ENCODE results near the gene INTS2.
"Not testable (repeated sequence)": the region's sequence is repeated elsewhere in the genome, so short reads cannot be mapped to it uniquely, and the experiment has no call there.

Gene INTS2

GRCh38 chr17:61848247-61848646, 79.5 kb downstream of the INTS2 start:
- no peak for DNase-seq

GRCh38 chr17:61847659-61848058, 80.1 kb downstream of the INTS2 start:
- DNase-seq = no peak

GRCh38 chr17:61846761-61847375, 80.9 kb downstream of the INTS2 start:
- DNase-seq = no peak

- no peak for DNase-seq
Measured at GRCh38 chr17:61846088-61846487, 81.7 kb downstream of the INTS2 start.

- DNase-seq = no peak
Measured at GRCh38 chr17:61843435-61843834, 84.3 kb downstream of the INTS2 start.

GRCh38 chr17:61842899-61843298, 84.9 kb downstream of the INTS2 start:
- no peak for DNase-seq

GRCh38 chr17:61839300-61839786, 88.4 kb downstream of the INTS2 start:
- no peak for DNase-seq

GRCh38 chr17:61837175-61838051, 90.4 kb downstream of the INTS2 start:
- DNase-seq = peak; percentile 58

- no peak for DNase-seq
Measured at GRCh38 chr17:61836266-61837174, 91.3 kb downstream of the INTS2 start.

- DNase-seq = no peak
Measured at GRCh38 chr17:61835606-61836005, 92.2 kb downstream of the INTS2 start.

- no peak for DNase-seq
Measured at GRCh38 chr17:61834610-61835009, 93.2 kb downstream of the INTS2 start.

GRCh38 chr17:61833536-61834193, 94.1 kb downstream of the INTS2 start:
- peak; percentile 69 for DNase-seq

- no peak for DNase-seq
Measured at GRCh38 chr17:61832463-61832862, 95.3 kb downstream of the INTS2 start.

- no peak for DNase-seq
Measured at GRCh38 chr17:61831099-61831498, 96.7 kb downstream of the INTS2 start.

- DNase-seq = no peak
Measured at GRCh38 chr17:61828694-61829093, 99.1 kb downstream of the INTS2 start.

GRCh38 chr17:61827649-61828395, 100.0 kb downstream of the INTS2 start:
- DNase-seq = no peak

GRCh38 chr17:61826866-61827265, 100.9 kb downstream of the INTS2 start:
- DNase-seq = not testable (repeated sequence)

- not testable (repeated sequence) for DNase-seq
Measured at GRCh38 chr17:61826198-61826597, 101.6 kb downstream of the INTS2 start.

- no peak for DNase-seq
Measured at GRCh38 chr17:61825448-61826137, 102.2 kb downstream of the INTS2 start.

GRCh38 chr17:61822326-61823285, 105.2 kb downstream of the INTS2 start:
- no peak for DNase-seq

Data from fibroblast of skin of abdomen (primary cell).